GM18505 (cell line): Measurements from ENCODE around the gene WDR13.

ENCODE experiments used
- ATAC-seq: cut with Tn5 transposase; IDR thresholded peaks from one replicate; pipeline ENCODE4 v1.9.1; 2021; ENCODE audit not compliant: unreplicated experiment
- POLR2A ChIP-seq: IDR thresholded peaks from 4 replicates; pipeline ENCODE4 v1.6.1; 2011; ENCODE audit warnings: borderline replicate concordance; ENCODE audit not compliant: insufficient read depth, insufficient read length; ENCODE audit errors: extremely low read depth

Gene WDR13

GRCh38 chrX:48578661-48579128 lies 18.6 kb upstream of the WDR13 start:
- ATAC-seq, result no peak
- no peak for TF ChIP-seq POLR2A

GRCh38 chrX:48579259-48579658 lies 18.0 kb upstream of the WDR13 start:
- TF ChIP-seq POLR2A, result no peak
- ATAC-seq, result no peak

- ATAC-seq, result no peak
- no peak for TF ChIP-seq POLR2A
Observed at GRCh38 chrX:48580662-48581061, 16.6 kb upstream of the WDR13 start.

DNA sequence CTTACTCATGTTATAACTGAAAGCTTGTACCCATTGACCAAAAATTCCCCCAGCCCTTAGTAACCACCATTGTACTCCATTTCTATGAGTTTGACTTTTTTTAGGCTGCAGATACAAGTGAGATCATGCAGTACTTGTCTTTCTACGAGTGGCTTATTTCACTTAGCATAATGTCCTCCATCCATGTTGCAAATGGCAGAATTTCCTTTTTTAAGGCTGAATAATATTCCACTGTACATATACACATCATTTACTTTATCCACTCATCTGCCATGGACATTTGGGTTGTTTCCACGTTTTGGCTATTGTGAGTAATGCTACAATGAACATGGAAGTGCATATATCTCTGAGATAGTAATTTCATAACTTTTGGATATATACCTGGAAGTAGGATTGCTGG lies 12.6 kb upstream of the WDR13 start:
- no peak for ATAC-seq
- no peak for TF ChIP-seq POLR2A

DNA sequence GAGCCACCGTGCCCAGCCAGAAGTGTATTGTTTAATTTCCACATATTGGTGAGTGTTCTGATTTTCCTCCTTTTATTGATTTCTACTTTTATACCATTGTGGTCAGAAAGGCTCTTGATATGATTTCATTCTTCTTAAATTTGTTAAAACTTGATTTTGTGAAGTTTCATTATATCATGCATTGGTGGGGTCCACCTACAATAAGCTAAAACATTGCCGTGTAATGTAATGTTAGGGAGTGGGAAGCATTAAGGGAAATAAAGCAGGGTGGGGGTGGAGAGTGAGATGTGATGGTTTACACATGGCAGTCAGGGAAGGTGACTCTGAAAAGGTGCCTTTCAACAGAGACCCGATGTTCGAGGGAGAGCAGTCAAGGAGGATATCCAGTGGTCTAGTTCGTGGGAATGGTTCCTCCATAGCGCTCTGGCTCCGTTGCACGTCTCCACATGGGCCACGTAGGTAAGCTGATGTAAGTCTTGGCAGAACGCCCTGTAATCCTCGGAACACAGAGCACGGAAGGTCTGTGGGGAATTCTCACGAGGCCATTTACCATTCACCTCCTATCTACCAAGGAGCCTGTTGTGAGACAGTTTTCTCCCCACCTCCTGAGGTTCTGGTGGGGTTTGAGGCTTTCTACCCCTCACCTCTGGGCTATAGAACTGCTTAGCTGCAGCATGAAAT lies 7.7 kb upstream of the WDR13 start:
- no peak for ATAC-seq
- TF ChIP-seq POLR2A, result no peak

DNA sequence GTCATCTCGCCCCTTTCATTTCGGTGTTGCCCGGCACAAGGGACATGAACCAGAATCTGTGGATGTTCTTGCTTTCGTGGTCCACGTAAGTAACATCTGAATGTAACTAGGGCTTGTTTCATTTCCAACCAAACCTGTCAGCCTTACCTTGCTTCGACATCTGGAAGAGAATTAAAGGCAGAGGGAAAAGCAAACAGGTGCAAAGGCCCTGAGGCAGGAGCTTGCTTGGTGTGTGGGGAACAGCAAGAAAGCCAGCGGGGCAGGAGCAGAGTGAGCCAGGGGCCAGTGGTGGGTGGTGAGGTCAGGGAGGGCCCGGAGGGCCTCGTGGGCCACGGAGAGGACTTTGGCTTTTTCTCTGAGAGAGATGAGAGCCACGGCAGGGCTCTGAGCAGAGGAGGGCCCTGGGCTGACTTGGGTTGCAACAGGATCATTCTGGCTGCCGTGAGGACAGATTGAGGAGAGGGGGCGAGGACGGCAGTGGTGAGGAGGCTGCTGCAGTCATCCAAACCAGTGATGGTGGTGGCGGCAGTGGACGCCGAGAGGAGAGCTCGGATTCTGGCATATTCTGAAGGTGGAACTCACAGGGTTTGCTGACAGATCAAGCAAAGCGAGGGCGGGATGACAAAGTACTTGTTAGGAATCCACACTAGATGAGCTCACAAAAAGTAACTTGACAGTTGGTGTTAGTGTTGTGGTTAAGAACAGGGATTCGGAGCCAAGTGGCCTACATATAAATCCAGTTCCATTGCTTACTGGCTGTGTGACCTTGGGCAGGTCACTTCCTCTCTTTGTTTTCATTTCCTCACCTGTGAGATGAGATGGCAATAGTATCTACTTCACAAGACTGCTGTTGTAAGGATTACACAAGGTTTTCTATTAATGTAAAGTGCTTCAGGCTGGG lies 6.8 kb upstream of the WDR13 start:
- no peak for TF ChIP-seq POLR2A
- ATAC-seq, result no peak

DNA sequence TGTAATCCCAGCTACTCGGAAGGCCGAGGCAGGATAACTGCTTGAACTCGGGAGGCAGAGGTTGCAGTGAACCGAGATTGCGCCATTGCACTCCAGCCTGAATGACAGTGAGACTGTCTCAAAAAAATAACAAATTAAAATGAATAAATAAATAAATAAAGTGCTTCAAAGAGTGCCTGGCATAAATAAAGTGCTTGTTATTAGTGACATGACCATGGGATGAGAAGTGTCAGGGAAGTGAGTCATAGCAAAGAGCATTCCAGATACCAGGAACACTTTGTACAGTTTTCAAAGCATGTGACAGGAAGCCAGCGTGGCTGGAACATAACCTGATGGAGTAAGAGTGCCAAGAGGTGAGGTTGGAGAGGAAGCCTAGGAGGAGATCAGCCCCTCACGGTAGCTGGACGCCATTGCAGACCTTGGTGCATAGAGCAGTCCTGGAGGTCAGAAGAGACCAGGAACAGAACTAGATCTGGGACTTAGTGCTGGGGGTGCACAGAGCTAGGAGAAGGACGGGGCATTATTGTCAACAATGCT lies 6.0 kb upstream of the WDR13 start:
- no peak for ATAC-seq
- TF ChIP-seq POLR2A, result no peak

DNA sequence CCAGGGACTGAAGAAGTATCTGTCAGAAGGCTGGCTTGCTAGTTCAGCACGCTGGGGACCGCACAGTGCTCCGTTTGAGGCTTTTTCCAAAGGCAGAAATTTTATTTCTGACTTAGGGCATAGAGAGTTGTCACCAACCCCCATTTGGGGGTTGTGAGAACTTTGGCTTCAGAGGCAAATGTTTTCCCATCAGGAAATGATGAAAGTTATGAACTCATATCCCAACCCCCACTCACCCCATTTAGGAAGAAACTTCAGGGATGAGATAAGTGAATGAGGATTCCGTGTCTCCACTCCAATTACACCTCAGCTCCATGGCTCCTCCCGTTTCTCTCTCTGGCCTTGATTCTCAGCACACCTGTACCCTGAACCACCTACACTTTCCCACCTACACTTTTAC lies 4.3 kb upstream of the WDR13 start:
- TF ChIP-seq POLR2A, result no peak
- ATAC-seq, result no peak

- TF ChIP-seq POLR2A, result no peak
- no peak for ATAC-seq
Observed at GRCh38 chrX:48595929-48596328, 1.4 kb upstream of the WDR13 start.

GRCh38 chrX:48598614-48599013 lies 1.3 kb downstream of the WDR13 start:
- ATAC-seq, result no peak
- no peak for TF ChIP-seq POLR2A

- TF ChIP-seq POLR2A, result no peak
- ATAC-seq, result no peak
Observed at GRCh38 chrX:48599341-48599740, 2.0 kb downstream of the WDR13 start.

- ATAC-seq, result no peak
- TF ChIP-seq POLR2A, result no peak
Observed at GRCh38 chrX:48600226-48600625, 2.9 kb downstream of the WDR13 start.

DNA sequence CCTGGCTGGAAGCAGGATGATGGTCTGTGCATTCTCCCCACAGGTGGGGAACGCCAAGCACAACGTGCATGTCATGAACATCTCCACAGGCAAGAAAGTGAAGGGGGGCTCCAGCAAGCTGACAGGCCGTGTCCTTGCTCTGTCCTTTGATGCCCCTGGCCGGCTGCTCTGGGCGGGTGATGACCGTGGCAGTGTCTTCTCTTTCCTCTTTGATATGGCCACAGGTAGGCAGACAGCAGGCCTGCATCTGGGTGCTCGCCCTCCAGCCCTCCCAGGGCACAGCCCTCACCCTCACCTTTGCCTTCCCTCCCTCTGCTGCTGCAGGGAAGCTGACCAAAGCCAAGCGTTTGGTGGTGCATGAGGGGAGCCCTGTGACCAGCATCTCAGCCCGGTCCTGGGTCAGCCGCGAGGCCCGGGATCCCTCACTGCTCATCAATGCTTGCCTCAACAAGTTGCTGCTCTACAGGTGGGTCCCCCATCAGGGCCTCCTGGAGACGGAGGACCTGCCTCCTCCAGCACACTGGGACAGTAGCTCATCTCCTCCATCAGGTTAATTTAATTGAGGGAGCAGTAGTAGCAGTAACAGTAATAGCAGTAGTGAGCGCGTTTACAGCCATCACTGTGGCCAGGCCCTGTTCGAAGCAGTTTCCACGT lies 4.6 kb downstream of the WDR13 start:
- TF ChIP-seq POLR2A, result no peak
- ATAC-seq, result no peak
